ENCODE data around the gene PURA. TPM values are rescaled to one million over a fixed set of nuclear protein-coding genes. Genes with fewer than 3 reads are reported as not detected.
A peak's percentile ranks its signal among the peaks of the same experiment; 100 is the strongest.

PURA gene
- total RNA-seq, 1 donor from 2014 or later, result 10.6 TPM

GRCh38 chr5:140111859-140112551, 1.9 kb upstream of the PURA start:
- Mint-ChIP-seq H3K4me1 (ENCODE audit: low read depth) (peaks cover 53% of the 10 kb centered on the region), H3K4me3 (peak overlapping the region; percentile 94), H3K9me3 (no peaks in the 10 kb centered on the region), H3K27me3 (ENCODE audit: insufficient read depth) (peaks cover 40% of the 10 kb centered on the region), H3K27ac (peak overlapping the region; percentile 44), H3K36me3 (ENCODE audit: low read depth) (peaks cover 6% of the 10 kb centered on the region)
- intact Hi-C loops (cut with micrococcal nuclease), result loop anchor here (5.0 to 10.0 kb wide), 3 partner anchors 325 to 1213 kb away; partner anchors contain the start of genes CD14, TAF7 and TMCO6
- no peak for DNase-seq (ENCODE audit: low spot score)

- peaks cover 52% of the 10 kb centered on the region for H3K4me1 Mint-ChIP-seq (ENCODE audit: low read depth)
- H3K27ac Mint-ChIP-seq, result peak overlapping the region; percentile 72
- H3K27me3 Mint-ChIP-seq (ENCODE audit: insufficient read depth), result peaks cover 40% of the 10 kb centered on the region
- intact Hi-C loops (cut with micrococcal nuclease), result loop anchor here (5.0 to 10.0 kb wide), 3 partner anchors 325 to 1212 kb away; partner anchors contain the start of genes CD14, TAF7 and TMCO6
- DNase-seq (ENCODE audit: low spot score), result no peak
- no peaks in the 10 kb centered on the region for H3K9me3 Mint-ChIP-seq
- H3K4me3 Mint-ChIP-seq, result peak overlapping the region; percentile 94
- peaks cover 6% of the 10 kb centered on the region for H3K36me3 Mint-ChIP-seq (ENCODE audit: low read depth)
Measured at GRCh38 chr5:140112685-140113179, 1.2 kb upstream of the PURA start.

- H3K4me3 Mint-ChIP-seq, result peak overlapping the region; percentile 94
- H3K4me1 Mint-ChIP-seq (ENCODE audit: low read depth), result peaks cover 56% of the 10 kb centered on the region
- peak overlapping the region; percentile 72 for H3K27ac Mint-ChIP-seq
- no peaks in the 10 kb centered on the region for H3K9me3 Mint-ChIP-seq
- H3K36me3 Mint-ChIP-seq (ENCODE audit: low read depth), result peaks cover 6% of the 10 kb centered on the region
- intact Hi-C loops (cut with micrococcal nuclease), result loop anchor here (5.0 to 10.0 kb wide), 3 partner anchors 326 to 1212 kb away; partner anchors contain the start of genes CD14, TAF7 and TMCO6
- no peak for DNase-seq (ENCODE audit: low spot score)
- H3K27me3 Mint-ChIP-seq (ENCODE audit: insufficient read depth), result peaks cover 40% of the 10 kb centered on the region
Measured at GRCh38 chr5:140113180-140113698, 670 bp upstream of the PURA start.

GRCh38 chr5:140114341-140115185, 654 bp downstream of the PURA start:
- no peaks in the 10 kb centered on the region for H3K9me3 Mint-ChIP-seq
- peak; percentile 46 for DNase-seq (ENCODE audit: low spot score)
- peak overlapping the region; percentile 92 for H3K27ac Mint-ChIP-seq
- peaks cover 52% of the 10 kb centered on the region for H3K4me1 Mint-ChIP-seq (ENCODE audit: low read depth)
- H3K27me3 Mint-ChIP-seq (ENCODE audit: insufficient read depth), result peaks cover 34% of the 10 kb centered on the region
- peak overlapping the region; percentile 94 for H3K4me3 Mint-ChIP-seq
- peaks cover 3% of the 10 kb centered on the region for H3K36me3 Mint-ChIP-seq (ENCODE audit: low read depth)
- intact Hi-C loops (cut with micrococcal nuclease), result loop anchor here (1.0 to 10.0 kb wide), 8 partner anchors 30 to 1210 kb away; partner anchors contain the start of genes APBB3, CD14, CYSTM1 and SLC35A4

GRCh38 chr5:140115186-140115500, 1.2 kb downstream of the PURA start:
- no peak for DNase-seq (ENCODE audit: low spot score)
- Mint-ChIP-seq H3K4me3 (peak overlapping the region; percentile 94), H3K27ac (peak overlapping the region; percentile 92), H3K9me3 (no peaks in the 10 kb centered on the region), H3K4me1 (ENCODE audit: low read depth) (peaks cover 51% of the 10 kb centered on the region), H3K36me3 (ENCODE audit: low read depth) (peaks cover 3% of the 10 kb centered on the region), H3K27me3 (ENCODE audit: insufficient read depth) (peaks cover 28% of the 10 kb centered on the region)
- intact Hi-C loops (cut with micrococcal nuclease), result loop anchor here (2.0 to 10.0 kb wide), 3 partner anchors 60 to 1210 kb away; partner anchors contain the start of genes CD14, CYSTM1, TAF7 and TMCO6

GRCh38 chr5:140116716-140117115, 2.8 kb downstream of the PURA start:
- peaks cover 17% of the 10 kb centered on the region for H3K27me3 Mint-ChIP-seq (ENCODE audit: insufficient read depth)
- DNase-seq (ENCODE audit: low spot score), result no peak
- no peaks in the 10 kb centered on the region for H3K9me3 Mint-ChIP-seq
- intact Hi-C loops (cut with micrococcal nuclease), result loop anchor here (1.0 to 10.0 kb wide), 3 partner anchors 8 to 1208 kb away; partner anchors contain the start of genes CD14, TAF7 and TMCO6
- peaks cover 43% of the 10 kb centered on the region for H3K4me1 Mint-ChIP-seq (ENCODE audit: low read depth)
- H3K4me3 Mint-ChIP-seq, result peak overlapping the region; percentile 4
- H3K36me3 Mint-ChIP-seq (ENCODE audit: low read depth), result peaks cover 3% of the 10 kb centered on the region
- H3K27ac Mint-ChIP-seq, result no peak overlapping the region

GRCh38 chr5:140117523-140117922, 3.6 kb downstream of the PURA start:
- no peak for DNase-seq (ENCODE audit: low spot score)
- Mint-ChIP-seq H3K27me3 (ENCODE audit: insufficient read depth) (peaks cover 10% of the 10 kb centered on the region), H3K9me3 (no peaks in the 10 kb centered on the region), H3K27ac (no peak overlapping the region), H3K4me3 (no peak overlapping the region), H3K4me1 (ENCODE audit: low read depth) (peaks cover 35% of the 10 kb centered on the region), H3K36me3 (ENCODE audit: low read depth) (peaks cover 3% of the 10 kb centered on the region)
- intact Hi-C loops (cut with micrococcal nuclease), result loop anchor here (10.0 kb wide), 2 partner anchors 517 to 1207 kb away; partner anchors contain the start of genes CD14, TAF7 and TMCO6

- intact Hi-C loops (cut with micrococcal nuclease), result loop anchor here (10.0 kb wide), 2 partner anchors 516 to 1206 kb away; partner anchors contain the start of genes CD14, TAF7 and TMCO6
- Mint-ChIP-seq H3K4me3 (no peak overlapping the region), H3K9me3 (no peaks in the 10 kb centered on the region), H3K27me3 (ENCODE audit: insufficient read depth) (peaks cover 2% of the 10 kb centered on the region), H3K4me1 (ENCODE audit: low read depth) (peaks cover 38% of the 10 kb centered on the region), H3K27ac (no peak overlapping the region), H3K36me3 (ENCODE audit: low read depth) (peaks cover 3% of the 10 kb centered on the region)
- DNase-seq (ENCODE audit: low spot score), result no peak
Measured at GRCh38 chr5:140118302-140118936, 4.5 kb downstream of the PURA start.

GRCh38 chr5:140125637-140126036, 11.7 kb downstream of the PURA start, which contains the start of gene IGIP:
Gene IGIP (plus strand): TSS chr5:140125937. CDS start chr5:140128477, 2,540 bp downstream.
- intact Hi-C loops (cut with micrococcal nuclease), result no loop called here
- H3K9me3 Mint-ChIP-seq, result no peaks in the 10 kb centered on the region
- peaks cover 13% of the 10 kb centered on the region for H3K27me3 Mint-ChIP-seq (ENCODE audit: insufficient read depth)
- H3K27ac Mint-ChIP-seq, result no peak within 1 kb of the TSS
- H3K4me1 Mint-ChIP-seq (ENCODE audit: low read depth), result peaks cover 13% of the 10 kb centered on the region
- no peak within 1 kb of the TSS for H3K4me3 Mint-ChIP-seq
- no peaks in the 10 kb centered on the region for H3K36me3 Mint-ChIP-seq (ENCODE audit: low read depth)
- no peak for DNase-seq (ENCODE audit: low spot score)

GRCh38 chr5:140126315-140127012, 12.6 kb downstream of the PURA start:
- H3K4me1 Mint-ChIP-seq (ENCODE audit: low read depth), result peaks cover 17% of the 10 kb centered on the region
- H3K4me3 Mint-ChIP-seq, result no peak overlapping the region
- H3K36me3 Mint-ChIP-seq (ENCODE audit: low read depth), result no peaks in the 10 kb centered on the region
- H3K27ac Mint-ChIP-seq, result no peak overlapping the region
- peaks cover 13% of the 10 kb centered on the region for H3K27me3 Mint-ChIP-seq (ENCODE audit: insufficient read depth)
- intact Hi-C loops (cut with micrococcal nuclease), result no loop called here
- DNase-seq (ENCODE audit: low spot score), result no peak
- H3K9me3 Mint-ChIP-seq, result no peaks in the 10 kb centered on the region

- Mint-ChIP-seq H3K9me3 (no peaks in the 10 kb centered on the region), H3K27me3 (ENCODE audit: insufficient read depth) (peaks cover 13% of the 10 kb centered on the region), H3K4me3 (no peak overlapping the region), H3K4me1 (ENCODE audit: low read depth) (peaks cover 28% of the 10 kb centered on the region), H3K36me3 (ENCODE audit: low read depth) (no peaks in the 10 kb centered on the region), H3K27ac (no peak overlapping the region)
- intact Hi-C loops (cut with micrococcal nuclease), result no loop called here
- DNase-seq (ENCODE audit: low spot score), result no peak
Measured at GRCh38 chr5:140128376-140128775, 14.5 kb downstream of the PURA start.

All from activated T-helper 1 cell treated with anti-CD3 and anti-CD28 coated beads, Interleukin-12 subunit alpha, Interleukin-12 subunit beta, Interleukin-2, Interleukin-4 antibody, amounts not matched to agents 30 ng/mL and 10 ng/mL and 1 ng/mL, durations not matched to agents 14 hours and 24 hours and 36 hours (primary cell).